Activated CD8-positive, alpha-beta memory T cell treated with anti-CD3 and anti-CD28 coated beads, Interleukin-2, amount 50 U/mL, for 24 hours (primary cell): ENCODE data around the gene KRTAP10-1.

Source experiments
- DNase-seq: peaks from one replicate; pipeline ENCODE4 v3.0.0-alpha.2; 2020; ENCODE audit errors: extremely low read depth

KRTAP10-1 gene

DNA sequence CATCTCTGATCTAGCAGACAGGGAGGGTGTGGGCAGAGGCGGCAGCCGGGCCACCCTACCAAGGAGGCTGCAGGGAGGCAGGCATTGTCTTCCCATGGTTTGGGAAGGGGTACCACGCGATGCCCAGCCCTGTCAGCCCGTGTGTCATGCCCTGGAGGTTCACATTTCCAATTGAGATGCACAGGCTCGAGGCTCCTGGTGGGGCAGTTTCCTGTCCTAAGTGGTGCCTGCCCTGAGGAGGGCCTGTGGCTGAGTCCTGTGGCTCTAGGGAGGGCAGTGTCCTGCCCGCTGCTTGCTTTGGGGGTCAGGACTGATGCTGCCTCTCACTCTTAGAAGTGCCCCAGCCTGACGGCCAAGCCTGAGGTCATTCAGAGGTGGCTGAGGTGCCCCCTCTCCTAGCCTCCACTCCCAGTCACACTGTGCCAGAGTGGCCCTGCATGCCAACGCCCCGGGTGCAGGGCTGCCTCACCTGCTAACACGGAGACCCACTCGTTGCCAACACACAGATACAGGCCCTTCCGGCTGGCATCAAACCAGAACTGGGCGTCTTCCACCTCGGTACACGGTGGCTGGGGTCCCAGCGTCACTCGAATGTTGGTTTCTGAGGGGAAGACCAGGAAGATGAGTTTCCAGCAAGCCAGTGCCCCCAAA lies 11.9 kb downstream of the KRTAP10-1 start:
- DNase-seq, result no peak

DNA sequence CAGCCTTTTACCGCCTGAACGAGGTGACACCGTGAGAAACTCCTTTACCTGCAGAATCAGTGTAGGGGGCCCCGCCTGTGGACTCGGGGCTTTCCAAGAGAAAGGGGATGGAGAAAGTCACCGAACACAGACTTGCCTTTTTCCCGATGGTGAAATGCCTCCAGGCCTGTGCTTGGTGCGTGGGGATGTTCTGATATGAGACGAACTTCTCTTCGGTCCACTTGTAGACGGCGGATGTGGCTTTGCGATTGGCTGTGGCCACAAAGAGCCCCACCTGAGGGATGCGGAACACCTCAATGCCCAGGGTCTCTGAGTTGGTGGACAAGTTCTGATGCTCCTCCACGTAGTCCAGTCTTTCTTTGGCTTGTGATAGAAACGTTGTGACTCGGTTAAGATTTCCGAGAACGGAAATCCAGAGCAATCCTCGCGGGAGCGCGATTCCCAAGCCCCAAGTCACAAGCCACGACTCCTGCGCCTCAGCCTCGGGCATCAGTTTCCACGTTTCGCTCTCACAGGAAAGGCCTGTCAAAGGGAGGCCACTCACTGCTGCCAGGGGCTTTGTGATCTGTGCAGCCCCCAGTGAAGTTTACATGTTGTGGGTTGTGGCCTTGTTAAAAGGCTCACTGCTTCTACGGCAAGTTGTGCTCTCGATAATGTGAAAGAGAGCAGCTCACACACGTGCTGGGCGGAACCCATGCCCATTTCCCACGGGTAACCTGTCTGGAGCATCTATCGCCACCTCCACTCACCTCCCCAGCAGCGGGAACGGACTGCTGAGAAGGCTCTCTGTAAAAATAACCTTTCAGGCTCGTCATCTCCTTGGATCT lies 12.6 kb downstream of the KRTAP10-1 start:
- DNase-seq, result no peak

DNA sequence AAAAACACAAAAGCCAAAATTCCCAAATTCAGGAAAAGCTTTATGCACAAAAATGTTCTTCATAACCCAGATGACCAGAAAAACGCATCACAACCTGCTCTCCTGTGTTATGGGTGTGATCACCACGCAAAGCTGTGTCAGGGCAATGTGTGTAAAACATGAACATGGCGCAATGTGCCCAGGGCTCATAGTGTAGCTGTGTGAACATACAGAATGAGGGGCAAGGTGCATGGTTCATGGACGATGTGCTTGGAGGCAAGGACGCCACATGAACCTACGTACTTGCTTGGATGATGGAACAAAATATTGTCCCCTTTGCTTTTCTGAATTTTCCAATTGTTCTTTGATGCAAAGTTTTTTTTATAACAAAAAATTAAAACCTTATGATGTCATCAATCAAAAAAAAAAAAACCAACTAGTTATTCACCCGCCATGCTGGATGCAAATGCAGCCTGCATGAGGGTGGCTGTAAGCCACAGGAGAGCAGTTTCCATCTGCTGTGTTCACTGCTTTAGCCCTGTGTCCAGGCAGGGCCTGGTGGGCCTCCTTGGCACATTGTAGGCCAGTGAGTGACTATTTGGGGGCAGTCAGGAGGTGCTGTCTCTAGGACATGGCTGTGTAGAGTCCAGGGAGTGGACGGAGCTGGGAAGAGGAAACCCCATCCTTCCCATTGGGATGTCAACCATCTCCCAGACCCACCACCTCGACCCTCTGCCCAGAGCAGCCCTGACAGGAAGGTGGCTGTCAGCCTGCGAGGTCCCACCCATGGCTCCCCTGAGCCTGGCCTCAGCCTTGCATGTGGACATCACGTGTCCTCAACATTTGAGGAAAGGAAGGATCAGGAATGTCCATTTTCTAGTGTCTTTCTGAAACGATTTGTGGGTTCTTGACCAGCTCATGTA lies 13.6 kb downstream of the KRTAP10-1 start:
- DNase-seq, result no peak

DNA sequence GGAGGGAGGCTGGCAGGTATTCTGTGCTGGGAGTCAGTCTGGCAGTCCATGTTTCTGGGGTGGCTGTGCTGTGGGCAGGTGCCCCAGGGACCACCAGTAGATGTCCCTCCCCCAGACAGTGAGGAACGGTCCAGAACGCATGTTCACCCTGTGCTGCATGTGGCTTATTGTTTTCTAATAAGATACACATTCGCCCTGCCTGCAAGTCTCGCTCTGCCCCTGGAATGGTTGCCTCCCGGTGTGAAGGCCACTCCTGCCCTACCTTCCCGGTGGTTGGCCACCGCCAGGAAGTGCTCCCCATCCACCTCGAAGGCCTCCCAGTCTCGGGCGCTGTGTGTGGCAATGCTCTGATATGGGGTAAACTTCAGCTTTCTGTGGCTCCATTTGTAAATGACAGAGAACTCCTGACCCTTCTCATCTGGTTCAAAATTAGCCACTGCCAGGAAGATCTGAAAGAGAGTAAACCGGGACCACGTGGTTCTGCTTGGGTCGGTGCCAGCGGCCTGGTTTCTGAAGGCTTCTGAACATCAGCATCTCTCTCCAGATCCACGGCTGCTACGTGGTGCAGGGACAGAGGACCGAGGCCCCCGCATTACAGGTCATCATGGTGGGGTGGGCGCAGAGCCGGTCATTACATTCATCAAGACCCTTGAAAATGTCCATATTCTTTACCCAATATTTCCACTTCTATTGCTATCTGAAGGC lies 14.5 kb downstream of the KRTAP10-1 start:
- no peak for DNase-seq

DNA sequence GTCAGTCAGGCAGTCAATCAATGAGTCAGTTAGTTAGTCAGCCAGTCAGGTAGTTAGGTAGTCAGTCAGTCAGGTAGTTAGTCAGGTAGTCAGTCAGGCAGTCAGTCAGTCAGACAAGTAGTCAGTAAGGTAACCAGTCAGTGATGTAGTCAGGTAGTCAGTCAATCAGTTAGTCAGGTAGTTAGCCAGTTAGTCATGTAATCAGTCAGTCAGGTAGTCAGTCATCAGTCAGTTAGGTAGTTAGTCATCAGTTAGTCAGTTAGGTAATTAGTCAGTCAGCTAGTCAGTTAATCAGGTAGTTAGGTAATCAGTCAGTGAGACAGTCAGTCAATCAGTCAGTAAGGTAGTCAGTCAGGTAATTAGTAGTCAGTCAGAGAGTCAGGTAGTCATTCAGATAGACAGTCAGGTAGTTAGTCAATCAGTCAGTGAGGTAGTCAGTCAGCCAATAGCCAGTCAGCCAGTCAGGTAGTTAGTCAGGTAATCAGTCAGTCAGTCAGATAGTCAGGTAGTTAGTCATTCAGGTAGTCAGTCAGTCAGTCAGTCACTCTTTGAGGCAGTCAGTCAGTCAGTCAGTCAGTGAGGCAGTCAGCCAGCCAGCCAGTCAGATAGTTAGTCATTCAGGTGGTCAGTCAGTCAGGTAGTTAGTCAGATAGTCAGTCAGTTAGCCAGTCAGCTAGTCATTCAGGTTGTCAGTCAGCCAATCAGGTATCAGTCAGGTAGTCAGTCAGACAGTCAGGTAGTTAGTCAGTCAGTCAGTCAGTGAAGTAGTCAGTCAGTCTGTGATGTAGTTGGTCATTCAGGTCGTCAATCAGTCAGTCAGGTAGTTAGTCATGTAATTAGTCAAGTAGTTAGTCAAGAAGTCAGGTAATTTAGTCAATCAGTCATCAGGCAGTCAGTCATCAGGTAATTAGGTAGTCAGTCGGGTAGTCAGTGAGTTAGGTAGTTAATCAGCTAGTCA lies 15.3 kb downstream of the KRTAP10-1 start:
- no peak for DNase-seq

DNA sequence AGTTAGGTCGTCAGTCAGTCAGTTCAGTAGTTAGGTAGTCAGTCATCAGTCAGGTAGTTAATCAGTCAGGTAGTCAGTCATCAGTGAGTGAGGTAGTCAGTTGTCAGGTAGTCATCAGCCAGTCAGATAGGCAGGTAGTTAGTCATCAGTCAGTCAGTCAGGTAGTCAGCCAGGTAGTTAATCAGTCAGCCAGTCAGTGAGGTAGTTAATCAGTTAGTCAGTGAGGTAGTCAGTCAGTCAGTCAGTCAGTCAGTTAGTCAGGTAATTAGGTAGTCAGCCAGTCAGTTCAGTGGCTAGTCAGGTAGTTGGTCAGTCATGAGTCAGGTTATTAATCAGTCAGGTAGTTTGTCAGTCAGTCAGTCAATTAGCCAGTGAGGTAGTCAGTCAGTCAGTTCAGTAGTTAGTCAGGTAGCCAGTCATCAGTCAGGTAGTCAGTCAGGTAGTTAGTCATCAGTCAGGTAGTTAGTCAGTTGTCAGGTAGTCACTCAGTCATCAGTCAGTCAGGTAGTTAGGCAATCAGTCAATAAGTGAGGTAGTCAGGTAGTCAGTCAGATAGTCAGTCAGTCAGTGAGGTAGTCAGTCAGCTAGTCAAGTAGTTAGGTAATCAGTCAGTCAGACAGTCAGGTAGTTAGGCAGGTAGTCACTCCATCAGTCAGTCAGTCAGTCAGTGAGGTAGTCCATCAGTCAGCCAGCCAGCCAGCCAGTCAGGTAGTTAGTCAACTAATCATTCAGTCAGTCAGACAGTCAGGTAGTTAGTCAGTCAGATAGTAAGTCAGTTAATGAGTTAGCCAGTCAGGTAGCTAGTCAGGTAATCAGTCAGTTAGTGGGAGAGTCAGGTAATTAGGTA lies 16.2 kb downstream of the KRTAP10-1 start:
- no peak for DNase-seq

DNA sequence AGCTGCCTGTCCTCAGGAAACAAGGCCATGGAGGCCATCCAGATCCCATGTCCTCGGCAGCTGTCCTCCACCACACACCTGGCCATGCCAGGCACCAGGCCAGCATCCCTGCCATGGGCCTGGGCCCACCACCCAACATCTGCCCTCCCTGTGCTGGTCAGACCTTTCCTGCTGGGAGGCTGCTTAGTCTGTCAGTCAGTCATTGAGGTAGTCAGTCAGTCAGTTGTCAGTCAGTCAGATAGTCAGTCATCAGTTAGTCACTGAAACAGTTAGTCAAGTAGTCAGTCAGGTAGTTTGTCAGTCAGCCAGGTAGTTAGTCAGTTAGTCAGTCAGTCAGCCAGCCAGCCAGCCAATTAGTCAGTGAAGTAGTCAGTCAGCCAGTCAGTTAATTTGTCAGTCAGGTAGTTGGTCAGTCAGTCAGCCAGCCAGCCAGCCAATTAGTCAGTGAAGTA lies 17.2 kb downstream of the KRTAP10-1 start:
- DNase-seq, result no peak

DNA sequence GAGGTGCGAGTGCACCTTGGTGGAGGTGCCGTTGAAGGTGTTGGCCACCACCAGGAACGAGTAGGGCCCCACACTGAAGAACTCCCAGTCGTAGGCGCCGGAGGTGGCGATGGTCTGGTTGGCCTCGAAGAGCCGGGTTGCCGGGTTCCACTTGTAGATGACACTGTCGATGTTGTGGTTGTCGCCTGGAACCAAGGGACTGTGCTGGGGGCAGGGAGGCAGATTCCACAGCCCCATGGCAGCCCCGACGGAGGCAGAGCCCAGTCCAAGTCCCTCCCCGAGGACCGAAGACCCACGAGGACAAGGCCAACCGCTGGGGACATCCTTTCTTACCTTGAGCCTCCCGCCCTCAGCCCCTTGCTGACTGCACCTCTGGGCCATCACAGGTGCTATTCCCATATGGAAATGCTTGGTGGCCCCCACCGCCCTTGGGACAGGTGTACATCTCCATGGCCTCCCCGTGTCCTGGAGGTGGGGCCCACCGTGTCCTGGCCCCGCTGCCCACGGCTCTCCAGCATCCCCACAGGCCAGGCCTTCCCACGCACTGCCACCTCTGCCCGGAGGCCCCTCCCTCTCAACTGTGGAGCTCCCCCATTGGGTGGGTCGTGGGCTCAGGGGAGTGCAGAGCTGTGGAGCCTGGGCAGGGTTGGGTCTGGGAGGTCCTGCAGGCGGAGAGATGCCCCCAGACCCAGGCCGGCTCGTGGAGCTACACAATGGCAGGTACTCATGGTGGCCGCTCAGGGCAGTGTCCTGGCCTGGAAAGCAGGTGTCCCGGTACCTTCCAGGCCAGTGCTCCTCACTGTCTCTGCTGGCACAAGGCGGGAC lies 17.9 kb downstream of the KRTAP10-1 start:
- DNase-seq, result no peak

DNA sequence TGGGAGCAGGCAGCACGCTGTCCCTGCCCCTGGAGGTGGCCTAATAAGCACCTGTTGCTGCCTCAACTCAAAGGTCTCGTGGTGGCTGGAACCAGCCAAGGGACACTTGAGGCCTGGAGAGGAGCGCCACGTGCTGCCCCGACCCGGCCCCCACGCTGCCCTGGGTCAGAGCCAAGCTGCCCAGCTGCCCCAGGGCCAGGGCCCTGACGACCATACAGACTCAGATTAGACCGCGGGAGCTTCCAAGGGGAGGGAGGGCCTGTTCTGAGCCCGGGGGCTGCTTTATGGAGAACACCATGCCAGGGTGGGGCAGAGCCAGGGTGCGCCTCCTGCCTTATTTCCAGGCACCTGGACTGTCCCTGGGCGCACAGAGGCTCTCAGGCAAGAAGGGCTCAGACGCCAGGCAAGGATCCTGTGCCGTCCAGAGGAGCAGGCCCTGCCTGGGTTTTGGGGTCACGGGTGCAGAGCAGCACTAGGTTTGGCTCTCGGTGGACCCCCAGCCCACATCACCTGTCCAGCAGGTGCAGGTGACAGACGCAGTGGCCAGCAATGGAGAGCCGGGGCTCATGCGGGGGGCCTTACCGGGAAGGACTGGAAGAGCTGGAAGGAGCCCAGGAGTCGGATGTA lies 18.6 kb downstream of the KRTAP10-1 start:
- DNase-seq, result no peak

DNA sequence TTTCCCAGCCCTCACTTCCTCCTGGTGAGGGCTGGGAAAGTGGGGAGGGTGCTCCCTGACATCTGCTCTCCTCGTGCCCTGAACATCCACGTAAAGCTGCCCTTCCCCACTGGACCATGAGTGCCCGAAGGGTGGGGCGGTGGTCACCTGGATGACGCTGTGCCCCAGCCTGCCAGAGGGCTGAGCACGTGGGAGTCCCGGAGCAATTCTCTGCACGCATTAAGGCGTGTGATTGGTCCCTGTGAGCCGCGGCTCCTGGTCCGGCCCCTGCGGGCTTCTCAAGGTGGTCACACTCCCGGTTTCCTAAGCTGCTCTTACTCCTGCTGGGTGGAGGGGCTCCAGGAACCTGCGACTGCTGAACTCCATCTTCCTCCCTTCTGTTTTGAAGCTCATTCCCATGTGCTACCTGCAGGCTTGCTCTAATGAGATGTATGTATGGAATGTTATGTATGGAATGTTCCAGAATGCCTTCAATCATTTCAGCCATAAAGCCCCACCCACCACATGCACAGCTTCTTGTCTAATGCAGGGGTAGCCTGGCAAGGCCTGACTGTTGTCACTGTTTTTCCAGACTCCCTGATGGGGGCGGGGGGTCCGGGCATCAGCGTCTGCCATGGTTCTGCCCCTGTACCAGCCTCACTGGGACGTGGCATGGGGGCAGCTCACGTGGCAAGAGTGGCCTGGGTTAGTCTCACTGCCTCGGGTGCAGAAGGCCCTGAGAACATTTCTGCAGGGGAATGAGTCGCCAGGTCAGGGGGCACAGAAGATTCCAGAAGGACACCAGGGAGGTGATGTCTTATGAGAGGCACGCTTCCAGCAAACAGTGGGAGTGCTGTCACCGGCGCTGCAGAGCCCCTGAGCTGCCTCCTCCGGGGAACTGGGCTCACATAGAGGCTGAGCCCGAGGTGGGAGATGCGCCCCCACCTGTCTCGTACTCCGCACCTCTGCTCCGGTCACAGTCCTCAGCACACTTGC lies 19.4 kb downstream of the KRTAP10-1 start:
- DNase-seq, result no peak

DNA sequence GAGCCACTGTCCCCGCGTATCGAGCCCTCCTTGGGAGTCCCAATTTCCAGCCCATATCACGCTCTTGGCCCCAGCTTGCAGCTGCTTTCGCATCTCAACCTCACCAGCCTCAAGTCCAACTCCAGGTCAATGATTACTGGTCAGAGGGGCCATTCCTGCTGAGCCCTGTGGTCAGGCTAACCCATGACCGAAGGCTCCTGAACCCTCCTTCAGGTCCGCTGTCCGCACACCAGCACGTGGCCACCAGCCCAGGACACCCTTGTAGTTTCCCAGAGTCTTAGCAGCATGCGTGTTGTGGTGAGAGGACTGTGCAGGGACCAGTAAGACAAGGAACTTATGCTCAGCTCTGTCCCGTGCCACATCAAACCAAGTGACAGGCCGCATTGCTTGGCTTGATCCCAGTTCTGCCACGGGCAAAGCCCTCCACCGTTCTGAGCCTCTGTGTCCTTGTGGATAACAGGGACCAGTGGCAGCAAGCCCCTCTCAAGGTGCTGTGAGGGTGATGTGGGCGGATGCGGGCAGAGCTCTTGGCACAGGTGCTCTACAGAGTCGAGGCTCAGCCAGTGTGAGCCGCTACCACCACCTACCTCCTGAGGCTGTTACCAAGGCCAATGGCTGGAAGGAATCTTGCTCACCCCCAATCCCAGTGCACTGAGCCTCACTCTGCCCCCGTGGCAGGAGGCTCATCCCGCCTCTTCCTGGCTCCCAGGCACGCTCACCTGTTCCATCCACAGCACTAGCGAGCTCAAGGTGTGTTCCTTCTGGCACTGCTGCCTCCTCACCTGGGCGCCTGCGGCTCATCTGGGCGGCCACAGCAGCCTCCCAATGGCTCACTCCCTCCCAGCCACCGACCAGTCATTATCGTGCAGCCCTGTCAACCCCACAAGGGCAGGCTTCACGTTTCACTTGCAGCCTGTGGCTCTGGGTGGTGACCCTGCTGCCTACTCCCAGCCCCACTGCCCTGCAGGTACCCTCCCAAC lies 20.4 kb downstream of the KRTAP10-1 start:
- DNase-seq, result no peak

DNA sequence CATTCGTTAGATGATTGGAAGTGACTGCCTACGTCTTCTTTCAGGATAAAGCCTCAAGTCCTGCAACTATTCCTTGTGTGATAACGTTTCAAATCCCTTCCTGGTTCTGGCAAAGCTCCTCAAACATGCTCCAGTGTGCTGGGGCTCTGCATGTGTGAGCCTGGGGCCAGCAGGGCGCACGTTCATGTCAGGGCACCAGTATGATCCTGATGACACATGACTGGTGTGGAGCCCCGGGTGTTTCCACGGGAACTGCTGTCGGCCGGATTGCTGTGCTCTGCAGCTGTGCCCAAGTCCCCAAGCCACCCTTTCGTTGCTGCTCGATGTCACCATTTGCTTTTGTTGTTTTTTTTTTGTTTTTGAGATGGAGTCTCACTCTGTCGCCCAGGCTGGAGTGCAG lies 21.3 kb downstream of the KRTAP10-1 start:
- DNase-seq, result no peak

DNA sequence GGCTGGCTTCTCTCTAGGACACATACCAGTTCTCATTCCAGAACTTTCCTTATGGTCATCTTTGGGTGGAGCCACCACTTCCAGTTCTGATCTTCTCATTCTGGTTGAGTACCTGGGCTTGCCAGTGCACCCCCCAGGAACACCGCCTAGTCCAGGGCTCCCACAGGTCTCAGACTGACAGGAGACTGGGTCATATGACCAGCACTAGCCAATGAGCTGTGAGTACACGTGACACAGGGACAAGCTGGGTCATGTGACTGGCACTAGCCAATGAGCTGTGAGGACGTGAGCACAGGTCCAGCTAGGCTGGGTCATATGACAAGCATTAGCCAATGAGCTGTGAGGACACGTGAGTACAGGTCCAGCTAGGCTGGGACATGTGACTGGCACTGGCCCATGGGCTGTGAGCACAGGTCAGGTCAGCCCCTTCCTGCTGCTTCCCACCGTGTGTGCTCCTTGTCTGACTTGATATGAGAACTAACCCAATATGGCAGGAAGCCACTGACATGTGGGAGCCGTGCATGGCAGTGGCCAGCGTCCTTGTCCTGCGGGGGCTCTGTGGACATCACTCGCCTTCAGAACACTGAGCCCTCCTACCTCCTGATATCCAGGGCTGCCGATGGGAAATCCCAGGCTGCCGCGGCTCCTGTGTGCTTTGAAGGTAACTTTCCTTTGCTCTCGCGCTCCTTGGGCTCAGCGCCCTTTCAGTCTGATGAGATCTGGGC lies 22.7 kb downstream of the KRTAP10-1 start:
- DNase-seq, result no peak

DNA sequence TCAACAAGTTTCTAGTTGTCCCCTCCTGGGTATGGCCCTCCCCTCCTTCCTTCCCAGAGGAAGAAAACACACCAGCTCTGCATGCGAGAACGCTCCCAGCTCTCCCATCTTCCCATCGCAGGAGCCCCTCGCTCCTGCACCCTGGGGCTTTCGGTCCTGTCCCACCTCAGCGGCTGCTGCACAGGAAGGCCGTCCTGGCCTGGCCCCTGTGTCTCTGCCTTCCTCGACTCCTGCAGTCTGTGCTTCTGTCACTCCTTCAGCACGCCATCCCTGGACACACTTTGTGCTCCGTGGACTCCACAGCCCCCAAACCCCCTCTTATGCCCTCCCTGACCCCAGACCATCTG lies 23.2 kb downstream of the KRTAP10-1 start:
- DNase-seq, result no peak

DNA sequence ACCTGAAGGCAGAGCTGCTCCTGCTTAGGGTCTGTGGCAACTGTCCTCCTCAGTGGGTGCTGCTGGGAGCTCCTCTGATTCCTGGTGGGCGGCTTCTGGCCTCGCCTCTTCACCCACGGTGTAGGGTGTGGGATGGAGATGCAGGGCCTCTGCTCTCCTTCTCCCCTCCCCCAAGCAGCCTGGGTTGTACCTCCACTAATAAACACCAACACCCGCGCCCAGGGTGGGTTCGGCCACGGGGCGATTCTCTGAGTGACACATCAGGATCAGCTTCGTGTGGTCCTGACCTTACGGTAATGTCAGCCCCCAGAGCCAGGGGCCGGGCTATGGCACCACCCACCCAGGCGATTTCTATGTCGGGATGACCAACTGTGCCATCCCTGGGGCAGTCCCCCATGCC lies 23.7 kb downstream of the KRTAP10-1 start:
- DNase-seq, result no peak
